WTC11 (cell line): ENCODE data around the gene MRPS18A. TPM values are rescaled to one million over a fixed set of nuclear protein-coding genes. Genes with fewer than 3 reads are reported as not detected.

Source experiments
- ATAC-seq: fragments of 200-7000 bp; cut with Tn5 transposase; 2 replicates; pipeline ENCODE4 v1.10.0; 2021; ENCODE audit warnings: mild to moderate bottlenecking, moderate library complexity
- CTCF ChIA-PET: fragments of 300-600 bp; sonication (Branson Sonifier 250); formaldehyde crosslinking; loops from one replicate; lab custom pipeline; 2021; ENCODE audit warnings: antibody characterized with exemption; lab: Charles Lee
- POLR2A ChIA-PET: fragments of 350-600 bp; sonication (Branson Sonifier 250); formaldehyde crosslinking; loops from one replicate; lab custom pipeline; 2021; ENCODE audit warnings: antibody characterized with exemption; lab: Charles Lee
- DNase-seq: peaks from one replicate; pipeline ENCODE4 v3.0.0; 2021; ENCODE audit warnings: low spot score
- H3K27ac Mint-ChIP-seq: 2 replicates; pipeline ENCODE4 v1.8.0; 2021; ENCODE audit warnings: mixed read lengths
- H3K27me3 Mint-ChIP-seq: 2 replicates; pipeline ENCODE4 v1.8.0; 2021; ENCODE audit warnings: low read depth, mild to moderate bottlenecking, moderate library complexity, mixed read lengths
- H3K36me3 Mint-ChIP-seq: 2 replicates; pipeline ENCODE4 v1.8.0; 2021; ENCODE audit warnings: mixed read lengths
- H3K4me1 Mint-ChIP-seq: 2 replicates; pipeline ENCODE4 v1.8.0; 2022; ENCODE audit warnings: mixed read lengths
- H3K4me3 Mint-ChIP-seq: 2 replicates; pipeline ENCODE4 v1.8.0; 2021; ENCODE audit warnings: mild to moderate bottlenecking, moderate library complexity, mixed read lengths
- H3K9me3 Mint-ChIP-seq: 2 replicates; pipeline ENCODE4 v1.8.0; 2021; ENCODE audit warnings: mixed read lengths
- E2F4 ChIP-seq: sonication (generic); formaldehyde crosslinking; IDR thresholded peaks from 2 replicates; pipeline ENCODE4 v1.8.1; 2022; ENCODE audit warnings: low read depth, mild to moderate bottlenecking, moderate library complexity, missing genetic modification reagents, borderline replicate concordance
- EMX1 ChIP-seq: fragments of 250-450 bp; sonication (Bioruptor Pico); IDR thresholded peaks from 2 replicates; pipeline ENCODE4 v1.8.0; 2021; ENCODE audit warnings: mild to moderate bottlenecking
- ERG ChIP-seq: fragments of 250-450 bp; sonication (Bioruptor Pico); IDR thresholded peaks from 2 replicates; pipeline ENCODE4 v1.8.0; 2021; ENCODE audit warnings: mild to moderate bottlenecking
- ESRRA ChIP-seq: sonication (generic); formaldehyde crosslinking; IDR thresholded peaks from 2 replicates; pipeline ENCODE4 v1.8.1; 2022; ENCODE audit warnings: mild to moderate bottlenecking, missing genetic modification reagents, borderline replicate concordance
- HMGXB4 ChIP-seq: sonication (generic); formaldehyde crosslinking; IDR thresholded peaks from 2 replicates; pipeline ENCODE4 v1.8.1; 2023; ENCODE audit warnings: mild to moderate bottlenecking, moderate library complexity, missing genetic modification reagents
- MYBL2 ChIP-seq: sonication (generic); formaldehyde crosslinking; IDR thresholded peaks from 2 replicates; pipeline ENCODE4 v1.8.1; 2023; ENCODE audit warnings: mild to moderate bottlenecking, moderate library complexity, missing genetic modification reagents
- PRRX2 ChIP-seq: fragments of 250-450 bp; sonication (Bioruptor Pico); IDR thresholded peaks from 2 replicates; pipeline ENCODE4 v1.8.0; 2021; ENCODE audit warnings: mild to moderate bottlenecking
- RORB ChIP-seq: fragments of 250-450 bp; sonication (Bioruptor Pico); IDR thresholded peaks from 2 replicates; pipeline ENCODE4 v1.9.0; 2021; ENCODE audit warnings: mild to moderate bottlenecking
- SMAD3 ChIP-seq: sonication (generic); formaldehyde crosslinking; IDR thresholded peaks from 2 replicates; pipeline ENCODE4 v1.8.0; 2022; ENCODE audit warnings: missing genetic modification reagents, mild to moderate bottlenecking, borderline replicate concordance
- ZNF121 ChIP-seq: sonication (generic); formaldehyde crosslinking; IDR thresholded peaks from 2 replicates; pipeline ENCODE4 v1.8.0; 2023; ENCODE audit warnings: missing genetic modification reagents
- ZNF219 ChIP-seq: sonication (generic); formaldehyde crosslinking; IDR thresholded peaks from 2 replicates; pipeline ENCODE4 v1.8.0; 2023; ENCODE audit warnings: missing genetic modification reagents, mild to moderate bottlenecking, borderline replicate concordance
- ZNF396 ChIP-seq: fragments of 250-450 bp; sonication (Bioruptor Pico); IDR thresholded peaks from 2 replicates; pipeline ENCODE4 v1.8.0; 2021; ENCODE audit warnings: mild to moderate bottlenecking, moderate library complexity, borderline replicate concordance
- ZNF416 ChIP-seq: fragments of 250-450 bp; sonication (Bioruptor Pico); IDR thresholded peaks from 2 replicates; pipeline ENCODE4 v1.9.0; 2021; ENCODE audit warnings: mild to moderate bottlenecking, inconsistent platforms
- ZNF532 ChIP-seq: fragments of 250-450 bp; sonication (Bioruptor Pico); IDR thresholded peaks from 2 replicates; pipeline ENCODE4 v1.9.0; 2021; ENCODE audit warnings: mild to moderate bottlenecking, borderline replicate concordance
- total RNA-seq: library from RNA; stranded (reverse); gene quantifications from 3 replicates; pipeline ENCODE4 v1.2.3, GENCODE V29; 2021
- TF ChIP-seq, protein P1 (sequence below): sonication (generic); formaldehyde crosslinking; IDR thresholded peaks from 2 replicates; pipeline ENCODE4 v1.8.0; 2023; ENCODE audit warnings: missing genetic modification reagents, mild to moderate bottlenecking, borderline replicate concordance
- TF ChIP-seq, protein P2 (sequence below): sonication (generic); formaldehyde crosslinking; IDR thresholded peaks from 2 replicates; pipeline ENCODE4 v1.8.0; 2023; ENCODE audit warnings: mild to moderate bottlenecking, missing genetic modification reagents
- TF ChIP-seq, protein P3 (sequence below): fragments of 250-450 bp; sonication (Bioruptor Pico); conservative IDR thresholded peaks from 2 replicates; pipeline ENCODE4 v1.9.0; 2021; ENCODE audit warnings: mild to moderate bottlenecking

MRPS18A gene
- total RNA-seq, 1 experiment from 2014 or later, result 61.6 TPM

DNA sequence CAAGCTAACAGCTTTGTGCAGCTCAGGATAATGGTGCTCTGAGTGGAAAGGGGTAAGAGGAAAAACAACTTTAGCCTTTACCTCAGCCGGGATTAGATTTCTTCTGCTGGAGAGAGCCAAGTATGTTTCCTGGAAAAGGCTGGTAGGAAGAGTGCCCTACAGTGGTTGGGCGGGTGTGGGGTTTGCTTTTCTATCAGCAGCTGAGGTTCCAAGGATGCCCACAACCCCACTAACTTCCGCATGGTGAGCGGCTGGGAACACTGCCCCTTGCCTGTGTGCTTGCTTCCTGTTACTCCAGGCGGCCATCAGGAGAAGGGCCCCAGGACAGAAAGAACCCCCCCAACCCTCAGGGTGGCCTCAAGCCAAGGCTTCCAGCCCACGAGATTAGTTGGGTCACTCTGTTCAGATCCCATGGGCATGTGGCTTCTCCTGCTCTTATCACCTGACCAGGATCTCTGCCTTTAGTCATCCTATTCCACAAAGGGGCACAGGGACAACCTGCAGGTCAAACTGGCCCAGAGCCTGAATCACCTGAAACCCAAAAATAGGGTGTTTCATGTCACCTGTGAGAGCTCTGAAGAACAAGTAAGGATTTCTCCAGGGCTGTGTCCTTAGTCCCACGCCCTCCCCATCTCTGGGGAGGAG, 10.5 kb downstream of the MRPS18A start (continued):
- TF ChIP-seq EMX1 (CRISPR knock-in tag) (no peak), ZNF121 (CRISPR knock-in tag) (no peak), HMGXB4 (no peak), ZNF396 (CRISPR knock-in tag) (no peak), ZNF416 (CRISPR knock-in tag) (no peak)
- TF ChIP-seq, protein P1, sequence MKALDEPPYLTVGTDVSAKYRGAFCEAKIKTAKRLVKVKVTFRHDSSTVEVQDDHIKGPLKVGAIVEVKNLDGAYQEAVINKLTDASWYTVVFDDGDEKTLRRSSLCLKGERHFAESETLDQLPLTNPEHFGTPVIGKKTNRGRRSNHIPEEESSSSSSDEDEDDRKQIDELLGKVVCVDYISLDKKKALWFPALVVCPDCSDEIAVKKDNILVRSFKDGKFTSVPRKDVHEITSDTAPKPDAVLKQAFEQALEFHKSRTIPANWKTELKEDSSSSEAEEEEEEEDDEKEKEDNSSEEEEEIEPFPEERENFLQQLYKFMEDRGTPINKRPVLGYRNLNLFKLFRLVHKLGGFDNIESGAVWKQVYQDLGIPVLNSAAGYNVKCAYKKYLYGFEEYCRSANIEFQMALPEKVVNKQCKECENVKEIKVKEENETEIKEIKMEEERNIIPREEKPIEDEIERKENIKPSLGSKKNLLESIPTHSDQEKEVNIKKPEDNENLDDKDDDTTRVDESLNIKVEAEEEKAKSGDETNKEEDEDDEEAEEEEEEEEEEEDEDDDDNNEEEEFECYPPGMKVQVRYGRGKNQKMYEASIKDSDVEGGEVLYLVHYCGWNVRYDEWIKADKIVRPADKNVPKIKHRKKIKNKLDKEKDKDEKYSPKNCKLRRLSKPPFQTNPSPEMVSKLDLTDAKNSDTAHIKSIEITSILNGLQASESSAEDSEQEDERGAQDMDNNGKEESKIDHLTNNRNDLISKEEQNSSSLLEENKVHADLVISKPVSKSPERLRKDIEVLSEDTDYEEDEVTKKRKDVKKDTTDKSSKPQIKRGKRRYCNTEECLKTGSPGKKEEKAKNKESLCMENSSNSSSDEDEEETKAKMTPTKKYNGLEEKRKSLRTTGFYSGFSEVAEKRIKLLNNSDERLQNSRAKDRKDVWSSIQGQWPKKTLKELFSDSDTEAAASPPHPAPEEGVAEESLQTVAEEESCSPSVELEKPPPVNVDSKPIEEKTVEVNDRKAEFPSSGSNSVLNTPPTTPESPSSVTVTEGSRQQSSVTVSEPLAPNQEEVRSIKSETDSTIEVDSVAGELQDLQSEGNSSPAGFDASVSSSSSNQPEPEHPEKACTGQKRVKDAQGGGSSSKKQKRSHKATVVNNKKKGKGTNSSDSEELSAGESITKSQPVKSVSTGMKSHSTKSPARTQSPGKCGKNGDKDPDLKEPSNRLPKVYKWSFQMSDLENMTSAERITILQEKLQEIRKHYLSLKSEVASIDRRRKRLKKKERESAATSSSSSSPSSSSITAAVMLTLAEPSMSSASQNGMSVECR (CRISPR knock-in tag), result no peak
- TF ChIP-seq, protein P2, sequence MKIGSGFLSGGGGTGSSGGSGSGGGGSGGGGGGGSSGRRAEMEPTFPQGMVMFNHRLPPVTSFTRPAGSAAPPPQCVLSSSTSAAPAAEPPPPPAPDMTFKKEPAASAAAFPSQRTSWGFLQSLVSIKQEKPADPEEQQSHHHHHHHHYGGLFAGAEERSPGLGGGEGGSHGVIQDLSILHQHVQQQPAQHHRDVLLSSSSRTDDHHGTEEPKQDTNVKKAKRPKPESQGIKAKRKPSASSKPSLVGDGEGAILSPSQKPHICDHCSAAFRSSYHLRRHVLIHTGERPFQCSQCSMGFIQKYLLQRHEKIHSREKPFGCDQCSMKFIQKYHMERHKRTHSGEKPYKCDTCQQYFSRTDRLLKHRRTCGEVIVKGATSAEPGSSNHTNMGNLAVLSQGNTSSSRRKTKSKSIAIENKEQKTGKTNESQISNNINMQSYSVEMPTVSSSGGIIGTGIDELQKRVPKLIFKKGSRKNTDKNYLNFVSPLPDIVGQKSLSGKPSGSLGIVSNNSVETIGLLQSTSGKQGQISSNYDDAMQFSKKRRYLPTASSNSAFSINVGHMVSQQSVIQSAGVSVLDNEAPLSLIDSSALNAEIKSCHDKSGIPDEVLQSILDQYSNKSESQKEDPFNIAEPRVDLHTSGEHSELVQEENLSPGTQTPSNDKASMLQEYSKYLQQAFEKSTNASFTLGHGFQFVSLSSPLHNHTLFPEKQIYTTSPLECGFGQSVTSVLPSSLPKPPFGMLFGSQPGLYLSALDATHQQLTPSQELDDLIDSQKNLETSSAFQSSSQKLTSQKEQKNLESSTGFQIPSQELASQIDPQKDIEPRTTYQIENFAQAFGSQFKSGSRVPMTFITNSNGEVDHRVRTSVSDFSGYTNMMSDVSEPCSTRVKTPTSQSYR, result no peak

GRCh38 chr6:43674921-43675320, 12.7 kb downstream of the MRPS18A start:
- Mint-ChIP-seq H3K36me3 (peaks cover 63% of the 10 kb centered on the region), H3K9me3 (no peaks in the 10 kb centered on the region), H3K27me3 (no peaks in the 10 kb centered on the region), H3K4me3 (no peak overlapping the region), H3K4me1 (peaks cover 6% of the 10 kb centered on the region), H3K27ac (no peak overlapping the region)
- ATAC-seq (no peak), DNase-seq (no peak)
- ChIA-PET POLR2A (no interaction called here), CTCF (no interaction called here)
- no peak for TF ChIP-seq MYBL2 (CRISPR knock-in tag)
- TF ChIP-seq ZNF416 (CRISPR knock-in tag), result no peak
- TF ChIP-seq ERG (CRISPR knock-in tag), result no peak
- TF ChIP-seq PRRX2 (CRISPR knock-in tag), result no peak
- no peak for TF ChIP-seq ZNF121 (CRISPR knock-in tag)
- TF ChIP-seq E2F4 (CRISPR knock-in tag), result no peak
- TF ChIP-seq ZNF219 (CRISPR knock-in tag), result no peak
- no peak for TF ChIP-seq SMAD3
- TF ChIP-seq, protein P3, sequence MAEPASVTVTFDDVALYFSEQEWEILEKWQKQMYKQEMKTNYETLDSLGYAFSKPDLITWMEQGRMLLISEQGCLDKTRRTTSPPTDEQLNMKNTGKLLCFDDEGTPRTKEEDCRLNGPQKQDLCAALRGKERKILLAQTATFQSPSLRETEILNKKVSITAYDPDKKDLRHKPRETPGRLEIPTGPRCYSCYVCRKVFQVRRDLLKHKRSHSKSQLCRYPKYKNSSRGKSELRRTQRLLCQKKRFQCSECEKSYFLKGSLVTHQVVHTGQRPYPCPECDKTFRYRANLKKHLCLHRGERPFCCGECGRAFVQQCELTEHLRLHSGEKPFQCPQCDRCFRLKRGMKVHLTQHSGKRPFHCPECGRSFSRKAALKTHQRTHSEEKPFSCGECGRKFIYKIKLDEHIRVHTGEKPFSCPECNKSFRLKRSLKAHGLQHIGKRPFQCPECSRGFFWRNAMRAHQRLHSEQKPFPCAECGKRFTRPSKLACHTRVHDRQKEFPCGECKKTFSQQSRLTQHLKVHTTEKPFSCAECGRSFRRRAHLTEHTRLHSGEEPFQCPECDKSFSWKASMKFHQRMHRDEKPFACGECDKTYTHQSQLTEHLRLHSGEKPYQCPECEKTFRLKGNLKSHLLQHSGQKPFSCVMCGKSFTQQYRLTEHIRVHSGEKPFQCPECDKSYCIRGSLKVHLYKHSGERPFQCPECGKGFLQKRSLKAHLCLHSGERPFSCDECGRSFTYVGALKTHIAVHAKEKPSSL (CRISPR knock-in tag), result no peak
- TF ChIP-seq ESRRA (CRISPR knock-in tag), result no peak
- TF ChIP-seq RORB (CRISPR knock-in tag), result no peak
- TF ChIP-seq ZNF532, result no peak
